Smooth muscle cell (in vitro differentiated cells): ENCODE measurements around the gene TICAM1. TPM values are rescaled to one million over a fixed set of nuclear protein-coding genes. Genes with fewer than 3 reads are reported as not detected.
"Not testable (repeated sequence)": the region's sequence is repeated elsewhere in the genome, so short reads cannot be mapped to it uniquely, and the experiment has no call there.

Source experiments
- DNase-seq: peaks from one replicate; lab custom pipeline; 2025; ENCODE audit not compliant: unreplicated experiment; lab: John Stamatoyannopoulos, UW
- H2AFZ ChIP-seq: fragments of 200-600 bp; sonication (generic); 2 replicates; pipeline ENCODE4 v1.6.0; 2016; ENCODE audit warnings: antibody characterized with exemption, low read depth, mild to moderate bottlenecking
- H3F3A ChIP-seq: fragments of 200-600 bp; sonication (generic); 2 replicates; pipeline ENCODE4 v1.6.0; 2017; ENCODE audit warnings: antibody characterized with exemption, low read depth
- H3K27ac ChIP-seq: fragments of 200-600 bp; sonication (generic); 2 replicates; pipeline ENCODE4 v1.5.1; 2016; ENCODE audit warnings: low read depth, mild to moderate bottlenecking
- H3K27me3 ChIP-seq: fragments of 200-600 bp; sonication (generic); 2 replicates; pipeline ENCODE4 v1.6.1; 2016; ENCODE audit warnings: low read depth, mild to moderate bottlenecking
- H3K36me3 ChIP-seq: fragments of 200-600 bp; sonication (generic); 2 replicates; pipeline ENCODE4 v1.5.1; 2016; ENCODE audit warnings: low read depth
- H3K4me1 ChIP-seq: fragments of 200-600 bp; sonication (generic); 2 replicates; pipeline ENCODE4 v1.5.1; 2016; ENCODE audit warnings: low read depth
- H3K4me2 ChIP-seq: fragments of 200-600 bp; sonication (generic); 2 replicates; pipeline ENCODE4 v1.6.0; 2016; ENCODE audit warnings: mild to moderate bottlenecking
- H3K4me3 ChIP-seq: fragments of 200-600 bp; sonication (generic); 2 replicates; pipeline ENCODE4 v1.5.1; 2016; ENCODE audit warnings: mild to moderate bottlenecking
- H3K79me2 ChIP-seq: fragments of 200-600 bp; sonication (generic); 2 replicates; pipeline ENCODE4 v1.6.0; 2016; ENCODE audit warnings: low read depth, mild to moderate bottlenecking
- H3K9ac ChIP-seq: fragments of 200-600 bp; sonication (generic); 2 replicates; pipeline ENCODE4 v1.6.0; 2016; ENCODE audit warnings: low read depth
- H3K9me3 ChIP-seq: fragments of 200-600 bp; sonication (generic); replicated peaks from 2 replicates; pipeline ENCODE4 v1.5.1; 2016; ENCODE audit warnings: low read depth
- H4K20me1 ChIP-seq: fragments of 200-600 bp; sonication (generic); 2 replicates; pipeline ENCODE4 v1.6.0; 2016; ENCODE audit warnings: low read depth
- CTCF ChIP-seq: fragments of 200-600 bp; sonication (generic); IDR thresholded peaks from 2 replicates; pipeline ENCODE4 v1.5.1; 2017; ENCODE audit warnings: borderline replicate concordance, mild to moderate bottlenecking, antibody characterized with exemption; ENCODE audit not compliant: insufficient read depth, poor library complexity, severe bottlenecking
- whole genome bisulfite sequencing: methylation state at CpG from one replicate; pipeline ENCODE4 v1.1.7; 2016; ENCODE audit warnings: low lambda C conversion rate; 5-methylcytosine and 5-hydroxymethylcytosine counted together
- polyA plus RNA-seq: library from polyadenylated mRNA; unstranded; fragments of >200 nt; fragmentation: Nextera tagmentation; extraction: Ambion mirVana; gene quantifications from 2 replicates; pipeline ENCODE4 v1.2.1, GENCODE V29; 2016
- total RNA-seq: library from RNA; depleted of rRNA; stranded (reverse); fragments of >200 nt; gene quantifications from 2 replicates; pipeline ENCODE4 v1.2.3, GENCODE V29; 2014

TICAM1 gene
- total and polyA plus RNA-seq, 2 experiments from 2014 or later, result 3.5 to 13.9 TPM

GRCh38 chr19:4830768-4831265, 695 bp downstream of the TICAM1 start:
- Histone ChIP-seq H3K27ac (peak overlapping the region; percentile 53), H2AFZ (no peak overlapping the region)

GRCh38 chr19:4830332-4830731, 1.2 kb downstream of the TICAM1 start:
- DNase-seq, result no peak
- Histone ChIP-seq H3K9ac (peak overlapping the region; percentile 94), H3K79me2 (peaks cover 16% of the 10 kb centered on the region), H2AFZ (no peak overlapping the region), H3K4me1 (no peaks in the 10 kb centered on the region), H3K9me3 (no peaks in the 10 kb centered on the region), H3K27ac (peak overlapping the region; percentile 53), H4K20me1 (peaks cover 15% of the 10 kb centered on the region), H3K4me2 (peak overlapping the region; percentile 92), H3F3A (no peaks in the 10 kb centered on the region), H3K36me3 (no peaks in the 10 kb centered on the region), H3K4me3 (peak overlapping the region; percentile 87), H3K27me3 (no peaks in the 10 kb centered on the region)
- 91% methylated on average over 6 of the region's 6 CpGs for WGBS
- TF ChIP-seq CTCF, result no peak

More at GRCh38 chr19:4830768-4831265, 695 bp downstream of the TICAM1 start:
- Histone ChIP-seq H3F3A (no peaks in the 10 kb centered on the region), H3K27me3 (no peaks in the 10 kb centered on the region), H3K4me2 (peak overlapping the region; percentile 92), H3K79me2 (peaks cover 16% of the 10 kb centered on the region), H3K4me1 (no peaks in the 10 kb centered on the region), H3K36me3 (no peaks in the 10 kb centered on the region), H3K9me3 (no peaks in the 10 kb centered on the region), H3K9ac (peak overlapping the region; percentile 94), H3K4me3 (peak overlapping the region; percentile 87), H4K20me1 (peaks cover 15% of the 10 kb centered on the region)
- TF ChIP-seq CTCF, result no peak
- DNase-seq, result no peak
- 92% methylated on average over 6 of the region's 6 CpGs for WGBS

GRCh38 chr19:4829001-4829712, 2.4 kb downstream of the TICAM1 start:
- Histone ChIP-seq H4K20me1 (peaks cover 20% of the 10 kb centered on the region), H3K4me3 (peak overlapping the region; percentile 8), H3K9me3 (no peaks in the 10 kb centered on the region), H3K4me1 (no peaks in the 10 kb centered on the region), H2AFZ (no peak overlapping the region), H3F3A (no peaks in the 10 kb centered on the region), H3K27ac (no peak overlapping the region), H3K9ac (no peak overlapping the region), H3K36me3 (no peaks in the 10 kb centered on the region), H3K4me2 (no peak overlapping the region), H3K27me3 (no peaks in the 10 kb centered on the region), H3K79me2 (peaks cover 16% of the 10 kb centered on the region)
- WGBS, result 86% methylated on average over 15 of the region's 16 CpGs
- DNase-seq, result no peak
- TF ChIP-seq CTCF, result no peak

- Histone ChIP-seq H3K4me1 (no peaks in the 10 kb centered on the region), H3K27me3 (no peaks in the 10 kb centered on the region), H3K4me3 (no peak overlapping the region), H3K79me2 (peaks cover 4% of the 10 kb centered on the region), H4K20me1 (peaks cover 18% of the 10 kb centered on the region), H3K27ac (no peak overlapping the region), H3F3A (no peaks in the 10 kb centered on the region), H2AFZ (no peak overlapping the region), H3K4me2 (no peak overlapping the region), H3K36me3 (no peaks in the 10 kb centered on the region), H3K9me3 (no peaks in the 10 kb centered on the region), H3K9ac (no peak overlapping the region)
- no peak for DNase-seq
- no peak for TF ChIP-seq CTCF
- WGBS, result 90% methylated on average over 6 of the region's 6 CpGs
Observed at GRCh38 chr19:4823577-4823976, 7.9 kb downstream of the TICAM1 start.

GRCh38 chr19:4822354-4822753, 9.2 kb downstream of the TICAM1 start:
- WGBS, result 100% methylated on average over 7 of the region's 7 CpGs
- not testable (repeated sequence) for H3K36me3 ChIP-seq, H3K79me2 ChIP-seq, H3K4me2 ChIP-seq, H3F3A ChIP-seq, H3K4me1 ChIP-seq, H2AFZ ChIP-seq, H3K27me3 ChIP-seq, H3K27ac ChIP-seq, H3K4me3 ChIP-seq, H3K9ac ChIP-seq, H3K9me3 ChIP-seq, DNase-seq
- H4K20me1 ChIP-seq, result peaks cover 18% of the 10 kb centered on the region
